BLaER1 (cell line): Measurements from ENCODE around the gene PPP1R10.

Experiments used
- H3K27ac ChIP-seq: shearing (Covaris generic); formaldehyde crosslinking; 2 replicates; pipeline ENCODE4 v1.8.1; 2022
- H3K27me3 ChIP-seq: shearing (Covaris generic); formaldehyde crosslinking; 2 replicates; pipeline ENCODE4 v1.8.1; 2022
- H3K36me3 ChIP-seq: shearing (Covaris generic); formaldehyde crosslinking; 2 replicates; pipeline ENCODE4 v1.8.1; 2022
- H3K4me1 ChIP-seq: shearing (Covaris generic); formaldehyde crosslinking; 2 replicates; pipeline ENCODE4 v1.8.1; 2022
- H3K4me2 ChIP-seq: shearing (Covaris generic); formaldehyde crosslinking; 2 replicates; pipeline ENCODE4 v1.8.1; 2022
- H3K4me3 ChIP-seq: shearing (Covaris generic); formaldehyde crosslinking; 2 replicates; pipeline ENCODE4 v1.8.1; 2022
- H3K9ac ChIP-seq: shearing (Covaris generic); formaldehyde crosslinking; 2 replicates; pipeline ENCODE4 v1.8.1; 2022
- H3K9me3 ChIP-seq: shearing (Covaris generic); formaldehyde crosslinking; 2 replicates; pipeline ENCODE4 v1.8.1; 2022
- H4K20me1 ChIP-seq: shearing (Covaris generic); formaldehyde crosslinking; 2 replicates; pipeline ENCODE4 v1.8.1; 2022
- Cebpa-rat ChIP-seq: shearing (Covaris generic); IDR thresholded peaks from 2 replicates; pipeline ENCODE4 v1.8.1; 2022

PPP1R10 gene

GRCh38 chr6:30625511-30625910, 8.5 kb upstream of the PPP1R10 start:
- Histone ChIP-seq H3K4me3 (no peak overlapping the region), H3K9ac (no peak overlapping the region), H3K4me2 (no peak overlapping the region), H4K20me1 (no peaks in the 10 kb centered on the region), H3K4me1 (peaks cover 21% of the 10 kb centered on the region), H3K36me3 (peaks cover 86% of the 10 kb centered on the region), H3K27ac (no peak overlapping the region), H3K9me3 (no peaks in the 10 kb centered on the region), H3K27me3 (no peaks in the 10 kb centered on the region)
- TF ChIP-seq Cebpa-rat, result no peak

GRCh38 chr6:30619561-30619960, 2.5 kb upstream of the PPP1R10 start:
- no peak overlapping the region for H3K4me2 ChIP-seq

GRCh38 chr6:30618270-30618797, 1.3 kb upstream of the PPP1R10 start:
- TF ChIP-seq Cebpa-rat, result no peak
- peaks cover 14% of the 10 kb centered on the region for H4K20me1 ChIP-seq
- peak overlapping the region; percentile 76 for H3K4me3 ChIP-seq
- peaks cover 27% of the 10 kb centered on the region for H3K4me1 ChIP-seq
- H3K36me3 ChIP-seq, result peaks cover 59% of the 10 kb centered on the region
- H3K27ac ChIP-seq, result peak overlapping the region; percentile 98
- H3K9me3 ChIP-seq, result no peaks in the 10 kb centered on the region
- peak overlapping the region; percentile 99 for H3K9ac ChIP-seq
- no peaks in the 10 kb centered on the region for H3K27me3 ChIP-seq
- peak overlapping the region; percentile 93 for H3K4me2 ChIP-seq

More at GRCh38 chr6:30619561-30619960, 2.5 kb upstream of the PPP1R10 start:
- Histone ChIP-seq H3K27ac (no peak overlapping the region), H3K9me3 (no peaks in the 10 kb centered on the region), H4K20me1 (peaks cover 2% of the 10 kb centered on the region), H3K36me3 (peaks cover 65% of the 10 kb centered on the region), H3K4me1 (peaks cover 15% of the 10 kb centered on the region), H3K27me3 (no peaks in the 10 kb centered on the region), H3K9ac (no peak overlapping the region), H3K4me3 (no peak overlapping the region)
- no peak for TF ChIP-seq Cebpa-rat

- Histone ChIP-seq H3K27me3 (no peaks in the 10 kb centered on the region), H4K20me1 (peaks cover 20% of the 10 kb centered on the region), H3K4me2 (peak within 1 kb of the TSS; percentile 93), H3K9ac (peak within 1 kb of the TSS; percentile 99), H3K27ac (peak within 1 kb of the TSS; percentile 98), H3K9me3 (no peaks in the 10 kb centered on the region), H3K36me3 (peaks cover 59% of the 10 kb centered on the region), H3K4me3 (peak within 1 kb of the TSS; percentile 82), H3K4me1 (peaks cover 34% of the 10 kb centered on the region)
- no peak for TF ChIP-seq Cebpa-rat
These were observed 674 bp upstream of the PPP1R10 start, which contains the start of gene MRPS18B for GRCh38 chr6:30617565-30618269. Gene MRPS18B, plus strand, starts transcription at chr6:30617840. Its CDS starts 26 bp downstream, at chr6:30617866.

GRCh38 chr6:30615958-30616810, 859 bp downstream of the PPP1R10 start:
- H3K4me3 ChIP-seq, result peak overlapping the region; percentile 82
- no peaks in the 10 kb centered on the region for H3K27me3 ChIP-seq
- H3K27ac ChIP-seq, result peak overlapping the region; percentile 98
- no peak for TF ChIP-seq Cebpa-rat
- H3K9me3 ChIP-seq, result no peaks in the 10 kb centered on the region
- H4K20me1 ChIP-seq, result peaks cover 35% of the 10 kb centered on the region
- H3K4me1 ChIP-seq, result peaks cover 49% of the 10 kb centered on the region
- peak overlapping the region; percentile 80 for H3K4me2 ChIP-seq
- H3K36me3 ChIP-seq, result peaks cover 51% of the 10 kb centered on the region
- peak overlapping the region; percentile 99 for H3K9ac ChIP-seq

GRCh38 chr6:30615219-30615957, 1.7 kb downstream of the PPP1R10 start:
- Histone ChIP-seq H3K4me3 (peak overlapping the region; percentile 82), H3K9ac (peak overlapping the region; percentile 99), H4K20me1 (peaks cover 43% of the 10 kb centered on the region), H3K27ac (peak overlapping the region; percentile 98), H3K4me2 (peak overlapping the region; percentile 80), H3K9me3 (no peaks in the 10 kb centered on the region), H3K36me3 (peaks cover 51% of the 10 kb centered on the region), H3K4me1 (peaks cover 57% of the 10 kb centered on the region), H3K27me3 (no peaks in the 10 kb centered on the region)
- no peak for TF ChIP-seq Cebpa-rat

GRCh38 chr6:30614843-30615218, 2.2 kb downstream of the PPP1R10 start:
- no peaks in the 10 kb centered on the region for H3K9me3 ChIP-seq
- H3K4me2 ChIP-seq, result peak overlapping the region; percentile 94
- H3K4me3 ChIP-seq, result peak overlapping the region; percentile 82
- H3K27ac ChIP-seq, result peak overlapping the region; percentile 98
- H3K36me3 ChIP-seq, result peaks cover 51% of the 10 kb centered on the region
- H4K20me1 ChIP-seq, result peaks cover 45% of the 10 kb centered on the region
- TF ChIP-seq Cebpa-rat, result peak; percentile 85
- peaks cover 62% of the 10 kb centered on the region for H3K4me1 ChIP-seq
- H3K27me3 ChIP-seq, result no peaks in the 10 kb centered on the region
- H3K9ac ChIP-seq, result peak overlapping the region; percentile 99

- Histone ChIP-seq H3K36me3 (peaks cover 51% of the 10 kb centered on the region), H3K4me2 (peak overlapping the region; percentile 94), H3K9me3 (no peaks in the 10 kb centered on the region), H3K9ac (peak overlapping the region; percentile 99), H3K4me3 (peak overlapping the region; percentile 82), H4K20me1 (peaks cover 48% of the 10 kb centered on the region), H3K4me1 (peaks cover 65% of the 10 kb centered on the region), H3K27ac (peak overlapping the region; percentile 98), H3K27me3 (no peaks in the 10 kb centered on the region)
- no peak for TF ChIP-seq Cebpa-rat
These were observed 2.8 kb downstream of the PPP1R10 start for GRCh38 chr6:30614044-30614842.
